Transverse colon (tissue), 4 donors: ENCODE measurements around the gene METTL24. TPM values are rescaled to one million over a fixed set of nuclear protein-coding genes. Genes with fewer than 3 reads are reported as not detected.

Source experiments
- DNase-seq: peaks from one replicate; pipeline ENCODE4 v3.0.0-alpha.2; 2019
- H3K27ac ChIP-seq, 4 donors: fragments of 200-600 bp; sonication (generic); 2 replicates each; pipeline ENCODE4 v1.5.1; 2016 to 2018; ENCODE audit warnings: inconsistent platforms in 4 of 4
- H3K27me3 ChIP-seq: fragments of 200-600 bp; sonication (generic); 2 replicates; pipeline ENCODE4 v1.5.1; 2017; ENCODE audit warnings: inconsistent platforms
- H3K36me3 ChIP-seq, 4 donors: fragments of 200-600 bp; sonication (generic); 2 replicates each; pipeline ENCODE4 v1.5.1; 2017 to 2019; ENCODE audit warnings: inconsistent platforms in 4 of 4
- H3K4me1 ChIP-seq, 4 donors: fragments of 200-600 bp; sonication (generic); 2 replicates each; pipeline ENCODE4 v1.5.1; 2017 to 2020; ENCODE audit warnings: inconsistent platforms in 4 of 4
- H3K4me3 ChIP-seq, 4 donors: fragments of 200-600 bp; sonication (generic); 1 replicate in 1 of 4; 2 replicates in 3 of 4; pipeline versions ENCODE4 v1.5.1 to v1.6.1; 2017 to 2019; ENCODE audit warnings: inconsistent platforms in 4 of 4
- H3K9me3 ChIP-seq, 2 donors: fragments of 200-600 bp; sonication (generic); 2 replicates each; pipeline ENCODE4 v1.5.1; 2017 to 2019; ENCODE audit warnings: inconsistent platforms in 2 of 2
- EP300 ChIP-seq: sonication (generic); formaldehyde crosslinking; IDR thresholded peaks from one replicate; pipeline ENCODE4 v1.6.1; 2017; ENCODE audit warnings: antibody characterized with exemption, low read depth
- POLR2A ChIP-seq: fragments of 450-650 bp; IDR thresholded peaks from one replicate; pipeline ENCODE4 v1.6.1; 2016; ENCODE audit warnings: antibody characterized with exemption, mild to moderate bottlenecking, moderate library complexity
- POLR2AphosphoS5 ChIP-seq, 3 donors: sonication (generic); formaldehyde crosslinking; IDR thresholded peaks; one replicate each; pipeline ENCODE4 v1.6.1; 2016; ENCODE audit warnings: antibody characterized with exemption in 3 of 3
- WGBS, 2 donors: methylation state at CpG; one replicate each; pipeline ENCODE4 v1.1.5; 2018; ENCODE audit warnings: low coverage in 1 of 2; 5-methylcytosine and 5-hydroxymethylcytosine counted together
- in situ Hi-C, 4 donors: fragments of 200-750 bp; cut with MboI; loops; one replicate each; pipeline versions ENCODE4 v1.15.0 to v1.15.1; 2017; ENCODE audit warnings: low sequenced_read_pairs in 3 of 4, low pct_ligation_motif_present in 1 of 4, low pct_unique_long_range_greater_than_20kb in 1 of 4
- intact Hi-C: fragments of 100-400 bp; cut with DNase I; formaldehyde crosslinking; loops from one replicate; pipeline ENCODE4 v1.15.1; 2023; ENCODE audit warnings: low total_unique reads
- total RNA-seq, 4 donors: library from RNA; depleted of rRNA; stranded (reverse); fragments of >200 nt; gene quantifications; one replicate each; pipeline ENCODE4 v1.1.0, GENCODE V29; 2016
- TF ChIP-seq, protein P1 (sequence below), 5 experiments: fragments of 200-600 bp in 3 of 5; fragments of 450-650 bp in 2 of 5; sonication (generic) in 3 of 5; IDR thresholded peaks; 1 replicate in 2 of 5; 2 replicates in 3 of 5; pipeline ENCODE4 v1.5.1; 2016 to 2017; ENCODE audit warnings: antibody characterized with exemption in 5 of 5, inconsistent platforms in 3 of 5, mild to moderate bottlenecking in 2 of 5, moderate library complexity in 1 of 5

The METTL24 gene
- total RNA-seq, 4 donors from 2014 or later: 1.4 to 59.9 (median 14.7) TPM

- H3K9me3 ChIP-seq: no peaks in the 10 kb centered on the region
- H3K27ac ChIP-seq: no peak overlapping the region
- no peaks in the 10 kb centered on the region for H3K27me3 ChIP-seq
- no peak for DNase-seq
- TF ChIP-seq POLR2AphosphoS5 (IDR thresholded peaks at IDR 0.05) (no peak), EP300 (no peak), POLR2A (no peak)
- TF ChIP-seq, protein P1, sequence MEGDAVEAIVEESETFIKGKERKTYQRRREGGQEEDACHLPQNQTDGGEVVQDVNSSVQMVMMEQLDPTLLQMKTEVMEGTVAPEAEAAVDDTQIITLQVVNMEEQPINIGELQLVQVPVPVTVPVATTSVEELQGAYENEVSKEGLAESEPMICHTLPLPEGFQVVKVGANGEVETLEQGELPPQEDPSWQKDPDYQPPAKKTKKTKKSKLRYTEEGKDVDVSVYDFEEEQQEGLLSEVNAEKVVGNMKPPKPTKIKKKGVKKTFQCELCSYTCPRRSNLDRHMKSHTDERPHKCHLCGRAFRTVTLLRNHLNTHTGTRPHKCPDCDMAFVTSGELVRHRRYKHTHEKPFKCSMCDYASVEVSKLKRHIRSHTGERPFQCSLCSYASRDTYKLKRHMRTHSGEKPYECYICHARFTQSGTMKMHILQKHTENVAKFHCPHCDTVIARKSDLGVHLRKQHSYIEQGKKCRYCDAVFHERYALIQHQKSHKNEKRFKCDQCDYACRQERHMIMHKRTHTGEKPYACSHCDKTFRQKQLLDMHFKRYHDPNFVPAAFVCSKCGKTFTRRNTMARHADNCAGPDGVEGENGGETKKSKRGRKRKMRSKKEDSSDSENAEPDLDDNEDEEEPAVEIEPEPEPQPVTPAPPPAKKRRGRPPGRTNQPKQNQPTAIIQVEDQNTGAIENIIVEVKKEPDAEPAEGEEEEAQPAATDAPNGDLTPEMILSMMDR (IDR thresholded peaks at IDR 0.05): no peak
- intact Hi-C loops: no loop called here
- H3K36me3 ChIP-seq: no peaks in the 10 kb centered on the region
- no peaks in the 10 kb centered on the region for H3K4me1 ChIP-seq
- H3K4me3 ChIP-seq: no peak overlapping the region
- in situ Hi-C loops: no loop called here
These were observed 91.2 kb downstream of the METTL24 start for GRCh38 chr6:110266996-110267395.

- intact Hi-C loops (no loop called here), in situ Hi-C loops (no loop called here)
- Histone ChIP-seq H3K9me3 (no peaks in the 10 kb centered on the region), H3K27ac (no peak overlapping the region), H3K27me3 (no peaks in the 10 kb centered on the region), H3K4me3 (no peak overlapping the region), H3K4me1 (no peaks in the 10 kb centered on the region), H3K36me3 (no peaks in the 10 kb centered on the region)
- TF ChIP-seq POLR2AphosphoS5 (IDR thresholded peaks at IDR 0.05) (no peak), POLR2A (no peak), EP300 (no peak)
- TF ChIP-seq, protein P1 (IDR thresholded peaks at IDR 0.05): no peak
- no peak for DNase-seq
- WGBS, 2 donors: 70 to 81% methylated on average over 3 of the region's 3 CpGs
These were observed 92.9 kb downstream of the METTL24 start for GRCh38 chr6:110265273-110265672.

- in situ Hi-C loops: no loop called here
- no peaks in the 10 kb centered on the region for H3K27me3 ChIP-seq
- TF ChIP-seq POLR2A: no peak
- no peak for TF ChIP-seq POLR2AphosphoS5 (IDR thresholded peaks at IDR 0.05)
- TF ChIP-seq, protein P1 (IDR thresholded peaks at IDR 0.05): no peak
- TF ChIP-seq EP300: no peak
- no peaks in the 10 kb centered on the region for H3K36me3 ChIP-seq
- intact Hi-C loops: no loop called here
- DNase-seq: no peak
- WGBS, 2 donors: 87 to 90% methylated on average over 1 to 2 of the region's 2 CpGs
- H3K27ac ChIP-seq: no peak overlapping the region
- no peak overlapping the region for H3K4me3 ChIP-seq
- no peaks in the 10 kb centered on the region for H3K4me1 ChIP-seq
- no peaks in the 10 kb centered on the region for H3K9me3 ChIP-seq
These were observed 101.8 kb downstream of the METTL24 start for GRCh38 chr6:110256366-110256765.

DNA sequence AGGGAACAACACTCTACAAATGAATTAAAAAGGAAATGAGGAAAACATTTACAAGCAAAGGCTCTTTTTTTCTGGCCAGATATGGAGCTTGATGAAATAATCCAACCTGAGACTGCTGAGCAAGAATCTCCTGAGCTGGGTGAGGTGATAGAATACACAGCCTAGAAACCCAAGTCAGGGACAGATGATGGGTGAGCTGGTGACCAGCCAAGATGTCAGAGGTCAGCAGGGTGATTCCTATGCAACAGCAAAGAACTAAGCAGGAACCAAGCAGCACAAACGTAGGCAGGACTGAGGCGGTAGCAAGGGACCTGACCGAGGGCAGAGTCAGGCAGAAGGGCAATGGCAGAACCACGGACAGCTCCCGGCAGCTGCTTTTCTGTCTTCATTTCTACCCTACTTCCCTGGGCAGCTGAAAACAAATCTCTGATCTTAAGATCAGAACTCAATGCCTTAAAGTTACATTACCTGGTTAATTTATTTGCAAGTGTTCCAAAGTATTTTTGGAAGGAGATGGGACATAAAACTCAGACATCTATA, 102.9 kb downstream of the METTL24 start:
- in situ Hi-C loops: no loop called here
- 31% methylated on average over 5 of the region's 5 CpGs; no CpG with 5 or more reads in 1 of the 2 donors for WGBS, 2 donors
- H3K36me3 ChIP-seq: no peaks in the 10 kb centered on the region
- no peak overlapping the region for H3K4me3 ChIP-seq
- H3K4me1 ChIP-seq: no peaks in the 10 kb centered on the region
- intact Hi-C loops: no loop called here
- no peak for DNase-seq
- TF ChIP-seq POLR2AphosphoS5 (IDR thresholded peaks at IDR 0.05) (no peak), EP300 (no peak), POLR2A (no peak)
- TF ChIP-seq, protein P1 (IDR thresholded peaks at IDR 0.05): no peak
- H3K27ac ChIP-seq: no peak overlapping the region
- H3K27me3 ChIP-seq: no peaks in the 10 kb centered on the region
- H3K9me3 ChIP-seq: no peaks in the 10 kb centered on the region
